Renal pelvis (tissue), 12 donors: Measurements from ENCODE around the gene TPI1. TPM values are rescaled to one million over a fixed set of nuclear protein-coding genes. Genes with fewer than 3 reads are reported as not detected.

Experiments used
- DNase-seq: peaks from one replicate; pipeline ENCODE4 v3.0.0-alpha.2; 2013
- long read RNA-seq, 16 experiments: transcript quantifications; one replicate each; lab custom pipeline, GENCODE V29; 2026
- polyA plus RNA-seq, 3 donors: library from polyadenylated mRNA; unstranded; fragments of 120-200 nt; gene quantifications; one replicate each; pipeline ENCODE4 v1.2.1, GENCODE V29; 2013; ENCODE audit not compliant: insufficient read length in 3 of 3

The TPI1 gene
- 100 to 1,000 TPM; 560 to 690 (median 592) TPM for polyA plus RNA-seq
- long read RNA-seq, donor 1, transcript TPI1-204 (2 exons, 427 nt), result minor isoform, 6 of 544 reads
- long read RNA-seq, donor 1, transcript TPI1-201 (7 exons, 1,763 nt), result major isoform, 383 of 544 reads
- long read RNA-seq, donor 1, partial matches to known transcripts, result 109 of 544 reads
- long read RNA-seq, donor 1, other reads (novel, unspliced or antisense), result 45 of 544 reads
- long read RNA-seq, donor 2, transcript TPI1-201 (7 exons, 1,763 nt), result major isoform, 542 of 650 reads
- long read RNA-seq, donor 2, partial matches to known transcripts, result 84 of 650 reads
- long read RNA-seq, donor 2, other reads (novel, unspliced or antisense), result 21 of 650 reads
- long read RNA-seq, donor 3, transcript TPI1-201 (7 exons, 1,763 nt), result major isoform, 336 of 443 reads
- long read RNA-seq, donor 3, partial matches to known transcripts, result 59 of 443 reads
- long read RNA-seq, donor 3, other reads (novel, unspliced or antisense), result 48 of 443 reads
- long read RNA-seq, donor 4, transcript TPI1-201 (7 exons, 1,763 nt), result major isoform, 414 of 527 reads
- long read RNA-seq, donor 4, partial matches to known transcripts, result 69 of 527 reads
- long read RNA-seq, donor 4, other reads (novel, unspliced or antisense), result 40 of 527 reads
- long read RNA-seq, donor 5, transcript TPI1-201 (7 exons, 1,763 nt), result major isoform, 244 of 308 reads
- long read RNA-seq, donor 5, partial matches to known transcripts, result 43 of 308 reads
- long read RNA-seq, donor 5, other reads (novel, unspliced or antisense), result 20 of 308 reads
- long read RNA-seq, donor 6, transcript TPI1-201 (7 exons, 1,763 nt), result major isoform, 348 of 460 reads
- long read RNA-seq, donor 6, transcript TPI1-204 (2 exons, 427 nt), result minor isoform, 6 of 460 reads
- long read RNA-seq, donor 6, partial matches to known transcripts, result 89 of 460 reads
- long read RNA-seq, donor 6, other reads (novel, unspliced or antisense), result 17 of 460 reads
- long read RNA-seq, donor 7, transcript TPI1-201 (7 exons, 1,763 nt), result major isoform, 459 of 588 reads
- long read RNA-seq, donor 7, partial matches to known transcripts, result 100 of 588 reads
- long read RNA-seq, donor 7, other reads (novel, unspliced or antisense), result 28 of 588 reads
- long read RNA-seq, donor 8, transcript TPI1-201 (7 exons, 1,763 nt), result major isoform, 101 of 133 reads
- long read RNA-seq, donor 8, partial matches to known transcripts, result 31 of 133 reads
- long read RNA-seq, donor 8, other reads (novel, unspliced or antisense), result 0 of 133 reads
- long read RNA-seq, donor 9, transcript TPI1-201 (7 exons, 1,763 nt), result major isoform, 458 of 595 reads
- long read RNA-seq, donor 9, partial matches to known transcripts, result 80 of 595 reads
- long read RNA-seq, donor 9, other reads (novel, unspliced or antisense), result 54 of 595 reads
- long read RNA-seq, donor 10, transcript TPI1-204 (2 exons, 427 nt), result minor isoform, 8 of 476 reads
- long read RNA-seq, donor 10, transcript TPI1-201 (7 exons, 1,763 nt), result major isoform, 334 of 476 reads
- long read RNA-seq, donor 10, partial matches to known transcripts, result 112 of 476 reads
- long read RNA-seq, donor 10, other reads (novel, unspliced or antisense), result 22 of 476 reads
- long read RNA-seq, donor 11, transcript TPI1-204 (2 exons, 427 nt), result minor isoform, 5 of 321 reads
- long read RNA-seq, donor 11, transcript TPI1-201 (7 exons, 1,763 nt), result major isoform, 265 of 321 reads
- long read RNA-seq, donor 11, partial matches to known transcripts, result 15 of 321 reads
- long read RNA-seq, donor 11, other reads (novel, unspliced or antisense), result 36 of 321 reads
- long read RNA-seq, donor 12, transcript TPI1-201 (7 exons, 1,763 nt), result major isoform, 498 of 667 reads
- long read RNA-seq, donor 12, partial matches to known transcripts, result 146 of 667 reads
- long read RNA-seq, donor 12, other reads (novel, unspliced or antisense), result 20 of 667 reads
- long read RNA-seq, donor 13, transcript TPI1-201 (7 exons, 1,763 nt), result major isoform, 205 of 264 reads
- long read RNA-seq, donor 13, partial matches to known transcripts, result 27 of 264 reads
- long read RNA-seq, donor 13, other reads (novel, unspliced or antisense), result 31 of 264 reads
- long read RNA-seq, donor 14, result 0 reads
- long read RNA-seq, donor 15, transcript TPI1-201 (7 exons, 1,763 nt), result major isoform, 521 of 707 reads
- long read RNA-seq, donor 15, transcript TPI1-204 (2 exons, 427 nt), result minor isoform, 9 of 707 reads
- long read RNA-seq, donor 15, partial matches to known transcripts, result 151 of 707 reads
- long read RNA-seq, donor 15, other reads (novel, unspliced or antisense), result 25 of 707 reads
- long read RNA-seq, donor 16, transcript TPI1-201 (7 exons, 1,763 nt), result major isoform, 429 of 587 reads
- long read RNA-seq, donor 16, partial matches to known transcripts, result 130 of 587 reads
- long read RNA-seq, donor 16, other reads (novel, unspliced or antisense), result 23 of 587 reads

- no peak for DNase-seq
These were observed at the start of gene TPI1 for GRCh38 chr12:6867413-6868210. Gene TPI1 (plus strand): TSS chr12:6867531. CDS start chr12:6867567, 36 bp downstream.

DNA sequence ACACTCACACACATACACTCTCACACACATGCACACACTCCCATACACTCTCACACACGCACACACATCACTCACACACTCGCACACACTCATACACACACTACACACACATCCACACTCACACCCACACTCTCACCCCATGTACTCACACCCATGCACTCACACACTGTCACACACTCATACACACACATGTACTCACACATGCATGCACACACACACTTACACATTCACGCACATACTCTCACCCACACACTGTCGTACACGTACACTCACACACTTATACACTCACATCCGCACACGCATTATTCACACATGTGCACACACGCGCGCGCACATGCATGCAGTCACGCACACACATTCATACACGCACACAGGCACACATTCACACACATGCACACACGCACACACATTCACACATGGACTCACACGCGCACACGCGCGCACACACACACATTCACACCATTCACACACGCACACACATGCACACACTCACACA lies 49.6 kb upstream of the TPI1 start:
- no peak for DNase-seq

GRCh38 chr12:6818222-6818621 lies 49.1 kb upstream of the TPI1 start:
- no peak for DNase-seq

DNA sequence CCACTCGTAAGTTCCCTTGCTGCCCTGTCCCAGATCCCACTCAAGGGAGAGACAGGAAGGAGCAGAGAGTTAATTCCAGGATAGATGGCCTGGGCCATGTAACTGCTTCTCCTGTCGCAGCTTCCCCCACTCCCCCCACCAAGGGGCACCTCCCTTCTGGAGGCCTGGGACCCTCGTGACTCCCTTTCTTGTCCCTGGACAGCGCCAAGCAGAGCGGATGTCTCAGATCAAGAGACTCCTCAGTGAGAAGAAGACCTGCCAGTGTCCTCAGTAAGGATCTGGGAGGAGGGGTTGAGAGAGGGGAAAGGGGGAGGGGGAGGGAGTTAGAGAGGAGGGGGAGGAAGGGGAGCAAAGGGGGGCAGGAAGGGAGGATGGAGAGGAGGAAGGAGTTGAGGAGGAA lies 48.7 kb upstream of the TPI1 start:
- no peak for DNase-seq

DNA sequence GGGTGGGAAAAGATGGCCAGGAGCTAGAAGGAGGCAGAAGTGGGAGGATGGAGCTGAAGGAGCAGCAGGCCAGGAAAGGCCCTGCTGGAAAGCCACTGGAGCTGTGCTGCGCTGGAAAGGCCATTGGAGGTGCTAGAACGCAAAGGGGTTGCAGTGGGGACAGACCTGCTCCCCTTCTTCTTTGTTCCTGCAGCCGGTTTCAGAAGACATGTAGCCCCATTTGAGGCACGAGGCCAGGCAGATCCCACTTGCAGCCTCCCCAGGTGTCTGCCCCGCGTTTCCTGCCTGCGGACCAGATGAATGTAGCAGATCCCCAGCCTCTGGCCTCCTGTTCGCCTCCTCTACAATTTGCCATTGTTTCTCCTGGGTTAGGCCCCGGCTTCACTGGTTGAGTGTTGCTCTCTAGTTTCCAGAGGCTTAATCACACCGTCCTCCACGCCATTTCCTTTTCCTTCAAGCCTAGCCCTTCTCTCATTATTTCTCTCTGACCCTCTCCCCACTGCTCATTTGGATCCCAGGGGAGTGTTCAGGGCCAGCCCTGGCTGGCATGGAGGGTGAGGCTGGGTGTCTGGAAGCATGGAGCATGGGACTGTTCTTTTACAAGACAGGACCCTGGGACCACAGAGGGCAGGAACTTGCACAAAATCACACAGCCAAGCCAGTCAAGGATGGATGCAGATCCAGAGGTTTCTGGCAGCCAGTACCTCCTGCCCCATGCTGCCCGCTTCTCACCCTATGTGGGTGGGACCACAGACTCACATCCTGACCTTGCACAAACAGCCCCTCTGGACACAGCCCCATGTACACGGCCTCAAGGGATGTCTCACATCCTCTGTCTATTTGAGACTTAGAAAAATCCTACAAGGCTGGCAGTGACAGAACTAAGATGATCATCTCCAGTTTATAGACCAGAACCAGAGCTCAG lies 48.0 kb upstream of the TPI1 start:
- DNase-seq, result no peak

DNA sequence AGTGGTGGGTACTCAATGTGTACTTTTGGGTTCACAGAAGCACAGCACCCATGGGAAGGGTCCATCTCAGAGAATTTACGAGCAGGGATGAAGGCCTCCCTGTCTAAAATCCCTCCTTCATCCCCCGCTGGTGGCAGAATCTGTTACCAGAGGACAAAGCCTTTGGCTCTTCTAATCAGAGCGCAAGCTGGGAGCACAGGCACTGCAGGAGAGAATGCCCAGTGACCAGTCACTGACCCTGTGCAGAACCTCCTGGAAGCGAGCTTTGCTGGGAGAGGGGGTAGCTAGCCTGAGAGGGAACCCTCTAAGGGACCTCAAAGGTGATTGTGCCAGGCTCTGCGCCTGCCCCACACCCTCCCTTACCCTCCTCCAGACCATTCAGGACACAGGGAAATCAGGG lies 47.2 kb upstream of the TPI1 start:
- no peak for DNase-seq

GRCh38 chr12:6821591-6822425 lies 45.5 kb upstream of the TPI1 start, which contains the start of gene GPR162:
Gene GPR162 (plus strand): TSS chr12:6821821. CDS start chr12:6823899, 2,078 bp downstream.
- DNase-seq, result peak; percentile 85

DNA sequence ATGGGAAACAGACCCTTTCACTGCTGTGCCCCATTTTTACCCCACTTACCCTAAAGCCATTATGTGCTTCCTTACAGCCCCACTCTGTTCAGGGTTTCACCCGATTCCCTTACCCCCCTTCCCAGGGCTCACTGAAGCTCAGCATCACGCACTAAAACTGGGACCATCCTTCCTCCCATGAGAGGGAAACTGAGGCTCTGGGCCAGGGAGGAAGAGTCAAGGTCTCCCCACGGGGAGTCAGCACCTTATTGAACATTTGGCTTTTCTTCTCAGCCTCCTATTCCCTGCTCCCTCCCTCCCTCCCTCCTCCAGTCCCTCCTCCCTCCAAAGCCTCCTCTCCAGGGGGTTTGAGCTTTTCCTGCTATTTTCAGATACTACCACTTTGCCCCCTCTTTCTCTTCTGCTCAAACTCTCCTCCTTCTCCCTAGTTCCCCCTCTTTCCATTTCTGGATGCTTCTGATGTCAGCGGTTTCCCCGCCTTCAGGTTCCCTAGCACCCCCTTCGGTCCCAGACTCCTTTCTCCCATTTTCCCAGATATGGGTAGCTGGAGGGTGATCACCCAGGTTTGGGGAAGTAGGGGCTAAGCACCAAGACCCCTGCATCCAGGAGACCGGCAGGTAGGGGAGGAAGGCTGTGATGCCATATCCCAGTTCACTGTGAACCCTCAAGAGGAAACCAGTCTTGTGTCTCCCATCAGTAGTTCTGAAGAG lies 44.8 kb upstream of the TPI1 start:
- DNase-seq, result no peak

DNA sequence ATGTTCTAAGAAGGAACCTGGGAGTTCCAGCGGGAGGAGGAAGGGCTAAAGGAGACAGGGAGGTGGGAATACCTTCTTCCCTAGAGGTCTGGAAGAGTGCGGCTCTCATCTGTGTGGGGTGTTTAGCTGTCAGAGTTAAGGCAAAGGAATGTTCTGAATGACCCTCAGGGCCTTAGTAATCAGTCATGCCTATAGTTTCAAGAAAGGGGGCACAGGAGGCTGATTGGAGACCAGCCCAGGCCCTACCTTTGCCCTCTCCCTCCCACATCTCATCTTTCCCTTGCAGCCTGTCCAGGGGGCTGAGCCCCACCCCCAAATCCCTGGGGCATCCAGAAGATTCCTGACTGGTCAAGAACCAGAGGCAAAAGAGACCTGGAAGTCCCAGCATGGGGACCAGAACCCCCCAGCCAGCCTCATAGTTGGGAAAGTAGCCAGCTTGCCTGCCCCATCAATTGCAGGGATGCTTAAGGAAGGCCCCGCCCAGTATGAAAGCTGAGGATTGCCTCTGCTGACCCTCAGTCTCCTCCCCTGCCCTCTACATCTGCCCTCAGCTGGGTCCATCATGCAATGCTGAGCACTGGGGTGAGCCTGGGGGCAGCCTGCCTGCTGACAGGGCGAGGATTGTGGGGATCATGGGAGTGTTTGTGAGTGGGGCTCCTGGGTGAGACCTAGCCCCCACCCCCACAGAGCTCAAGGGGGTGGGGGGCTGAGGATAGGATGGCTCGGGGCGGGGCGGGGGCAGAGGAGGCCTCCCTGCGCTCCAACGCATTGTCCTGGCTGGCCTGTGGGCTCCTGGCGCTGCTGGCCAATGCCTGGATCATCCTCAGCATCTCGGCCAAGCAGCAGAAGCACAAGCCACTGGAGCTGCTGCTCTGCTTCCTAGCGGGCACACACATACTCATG lies 43.9 kb upstream of the TPI1 start:
- no peak for DNase-seq

DNA sequence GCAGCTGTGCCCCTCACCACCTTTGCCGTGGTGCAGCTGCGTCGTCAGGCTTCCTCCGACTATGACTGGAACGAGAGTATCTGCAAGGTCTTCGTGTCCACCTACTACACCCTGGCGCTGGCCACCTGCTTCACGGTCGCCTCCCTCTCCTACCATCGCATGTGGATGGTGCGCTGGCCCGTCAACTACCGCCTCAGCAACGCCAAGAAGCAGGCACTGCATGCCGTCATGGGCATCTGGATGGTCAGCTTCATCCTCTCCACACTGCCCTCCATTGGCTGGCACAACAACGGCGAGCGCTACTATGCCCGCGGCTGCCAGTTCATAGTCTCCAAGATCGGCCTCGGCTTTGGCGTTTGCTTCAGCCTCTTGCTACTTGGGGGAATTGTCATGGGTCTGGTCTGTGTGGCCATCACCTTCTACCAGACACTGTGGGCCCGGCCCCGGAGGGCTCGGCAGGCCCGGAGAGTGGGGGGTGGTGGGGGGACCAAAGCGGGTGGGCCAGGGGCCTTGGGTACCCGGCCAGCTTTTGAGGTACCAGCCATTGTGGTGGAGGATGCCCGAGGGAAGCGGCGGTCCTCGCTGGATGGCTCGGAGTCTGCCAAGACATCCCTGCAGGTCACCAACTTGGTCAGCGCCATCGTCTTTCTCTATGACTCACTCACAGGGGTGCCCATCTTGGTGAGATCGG lies 43.1 kb upstream of the TPI1 start:
- no peak for DNase-seq

DNA sequence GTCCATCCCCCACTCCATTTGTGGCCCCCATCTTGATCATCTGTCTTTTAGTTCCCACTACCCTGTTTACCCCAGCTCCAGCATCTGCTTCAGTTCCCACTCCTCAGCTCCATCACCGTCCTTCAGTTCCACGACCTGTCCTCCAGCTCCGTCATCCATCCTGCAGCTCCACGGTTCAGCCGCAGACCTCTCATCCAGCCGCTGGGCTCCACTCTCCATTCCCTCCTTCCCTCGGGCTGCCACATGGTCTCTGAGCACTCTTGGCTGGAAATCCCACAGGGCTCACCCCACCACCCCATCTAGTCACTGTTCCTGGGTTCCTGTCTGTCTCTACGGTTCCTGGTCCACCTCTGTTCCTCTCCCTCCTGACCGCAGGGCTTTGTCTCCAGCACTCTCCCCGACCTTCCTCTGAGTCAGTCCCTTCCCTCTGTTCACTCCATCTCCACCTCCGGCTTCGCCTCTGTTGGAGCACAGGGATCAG lies 42.4 kb upstream of the TPI1 start:
- no peak for DNase-seq

GRCh38 chr12:6825398-6826124 lies 41.8 kb upstream of the TPI1 start:
- peak; percentile 85 for DNase-seq
